Measurements from ENCODE around the gene LDLR.
A peak's percentile ranks its signal among the peaks of the same experiment; 100 is the strongest.

LDLR gene

DNA sequence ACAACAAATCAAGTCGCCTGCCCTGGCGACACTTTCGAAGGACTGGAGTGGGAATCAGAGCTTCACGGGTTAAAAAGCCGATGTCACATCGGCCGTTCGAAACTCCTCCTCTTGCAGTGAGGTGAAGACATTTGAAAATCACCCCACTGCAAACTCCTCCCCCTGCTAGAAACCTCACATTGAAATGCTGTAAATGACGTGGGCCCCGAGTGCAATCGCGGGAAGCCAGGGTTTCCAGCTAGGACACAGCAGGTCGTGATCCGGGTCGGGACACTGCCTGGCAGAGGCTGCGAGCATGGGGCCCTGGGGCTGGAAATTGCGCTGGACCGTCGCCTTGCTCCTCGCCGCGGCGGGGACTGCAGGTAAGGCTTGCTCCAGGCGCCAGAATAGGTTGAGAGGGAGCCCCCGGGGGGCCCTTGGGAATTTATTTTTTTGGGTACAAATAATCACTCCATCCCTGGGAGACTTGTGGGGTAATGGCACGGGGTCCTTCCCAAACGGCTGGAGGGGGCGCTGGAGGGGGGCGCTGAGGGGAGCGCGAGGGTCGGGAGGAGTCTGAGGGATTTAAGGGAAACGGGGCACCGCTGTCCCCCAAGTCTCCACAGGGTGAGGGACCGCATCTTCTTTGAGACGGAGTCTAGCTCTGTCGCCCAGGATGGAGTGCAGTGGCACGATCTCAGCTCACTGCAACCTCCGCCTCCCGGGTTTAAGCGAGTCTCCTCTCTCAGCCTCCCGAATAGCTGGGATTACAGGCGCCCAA is at the start of gene LDLR:
LDLR (plus strand) TSS at position 210 of the 760 bp plus-strand sequence; CDS start at position 296, 86 bp downstream.
- DNase-seq (ENCODE audit: extremely low read depth in 1 of 2, low read depth in 1 of 2) = peak; percentile 61 to 82

DNA sequence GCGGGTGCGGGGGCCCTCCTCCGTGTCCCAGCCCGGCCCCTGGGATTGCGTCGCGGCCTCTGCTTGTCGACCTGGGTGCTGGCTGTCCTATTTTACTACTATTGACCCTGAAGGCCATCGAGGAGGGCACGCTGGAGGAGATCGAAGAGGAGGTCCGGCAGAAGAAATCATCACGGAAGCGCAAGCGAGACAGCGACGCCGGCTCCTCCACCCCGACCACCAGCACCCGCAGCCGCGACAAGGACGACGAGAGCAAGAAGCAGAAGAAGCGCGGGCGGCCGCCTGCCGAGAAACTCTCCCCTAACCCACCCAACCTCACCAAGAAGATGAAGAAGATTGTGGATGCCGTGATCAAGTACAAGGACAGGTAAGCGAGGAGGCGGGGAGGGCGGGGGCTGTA is 48.1 kb upstream of the LDLR start:
- no peak for DNase-seq (ENCODE audit: extremely low read depth in 1 of 2, low read depth in 1 of 2)

DNA sequence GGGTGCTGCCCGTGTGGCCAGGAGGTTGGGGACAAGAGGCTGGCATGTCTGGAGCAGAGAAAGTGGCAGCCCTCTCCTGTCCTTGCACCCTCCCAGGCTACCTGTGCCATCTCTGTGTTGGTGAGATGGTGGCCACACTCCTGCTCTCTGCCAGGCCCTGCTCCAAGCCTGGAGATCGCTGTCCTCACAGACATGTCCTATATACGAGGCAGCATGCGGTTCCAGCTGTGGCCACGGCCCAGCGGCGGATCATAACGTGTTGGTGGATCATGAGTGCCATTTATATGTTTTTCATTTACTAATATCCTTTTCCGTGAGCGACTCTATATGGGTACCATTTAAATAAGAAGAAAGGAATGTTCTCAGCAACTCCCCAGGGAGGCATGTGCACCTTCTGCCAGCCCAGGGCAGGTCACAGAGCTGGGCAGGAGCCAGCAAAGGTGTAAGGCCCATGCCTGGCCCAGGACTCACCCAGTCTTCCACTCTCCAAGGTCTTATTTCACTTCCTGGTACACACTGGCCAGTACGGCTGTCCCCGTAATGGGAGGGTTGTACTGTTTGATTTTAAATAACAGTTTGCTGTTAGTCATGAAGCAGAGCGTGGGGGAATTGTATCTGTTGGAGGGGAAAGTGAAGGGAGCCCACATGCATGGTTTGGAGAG is 47.2 kb upstream of the LDLR start:
- no peak for DNase-seq (ENCODE audit: extremely low read depth in 1 of 2, low read depth in 1 of 2)

- DNase-seq (ENCODE audit: extremely low read depth in 1 of 2, low read depth in 1 of 2) = no peak
Observed at GRCh38 chr19:11044431-11044830, 44.8 kb upstream of the LDLR start.

DNA sequence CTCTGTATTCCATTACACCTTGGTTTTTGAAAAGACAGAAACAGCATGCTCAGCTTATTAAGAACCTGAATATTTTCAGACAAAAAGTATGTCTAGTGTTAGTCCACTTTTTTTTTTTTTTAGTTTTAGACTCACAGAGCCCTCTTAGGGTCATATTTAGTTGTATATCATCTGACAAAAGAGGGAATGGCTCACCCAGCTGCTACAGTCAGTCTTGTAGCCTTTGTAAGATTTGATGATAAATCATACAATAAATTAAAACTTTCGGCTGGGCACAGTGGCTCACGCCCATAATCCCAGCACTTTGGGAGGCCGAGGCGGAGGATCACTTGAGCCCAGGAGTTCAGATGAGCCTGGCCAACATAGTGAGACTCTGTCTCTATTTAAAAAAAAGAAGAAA is 43.7 kb upstream of the LDLR start:
- no peak for DNase-seq (ENCODE audit: extremely low read depth in 1 of 2, low read depth in 1 of 2)

DNA sequence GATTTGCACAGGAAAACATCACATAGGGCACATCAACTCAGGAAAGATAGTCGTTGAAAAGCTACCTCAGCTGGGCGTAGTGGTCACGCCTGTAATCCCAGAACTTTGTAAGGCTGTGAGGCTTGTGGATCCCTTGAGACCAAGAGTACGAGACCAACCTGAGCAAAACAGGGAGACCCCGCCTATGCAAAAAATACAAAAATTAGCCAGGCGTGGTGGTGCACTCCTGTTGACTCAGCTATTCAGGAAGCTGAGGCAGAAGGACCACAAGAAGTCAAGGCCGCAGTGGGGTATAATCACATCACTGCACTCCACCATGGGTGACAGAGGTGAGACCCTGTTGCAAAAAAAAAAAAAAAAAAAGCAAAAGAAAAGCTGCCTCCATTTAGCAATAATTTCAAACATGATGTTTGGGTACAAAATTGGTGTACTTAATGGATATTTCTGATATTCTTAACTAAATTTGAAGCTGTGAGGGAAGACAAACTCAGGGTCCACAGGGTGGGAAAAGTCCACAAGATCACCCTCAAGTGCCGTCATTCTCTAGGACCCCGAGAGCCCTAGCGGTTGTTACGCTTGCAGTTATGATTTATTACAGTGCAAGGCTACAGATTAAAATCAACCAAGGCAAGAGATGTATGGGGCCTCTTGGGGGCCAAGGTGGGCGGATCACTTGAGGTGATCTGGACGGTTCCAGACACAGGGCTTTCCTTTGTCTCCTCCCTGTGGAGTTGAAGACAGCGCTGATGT is 42.5 kb upstream of the LDLR start:
- DNase-seq (ENCODE audit: extremely low read depth in 1 of 2, low read depth in 1 of 2) = no peak

DNA sequence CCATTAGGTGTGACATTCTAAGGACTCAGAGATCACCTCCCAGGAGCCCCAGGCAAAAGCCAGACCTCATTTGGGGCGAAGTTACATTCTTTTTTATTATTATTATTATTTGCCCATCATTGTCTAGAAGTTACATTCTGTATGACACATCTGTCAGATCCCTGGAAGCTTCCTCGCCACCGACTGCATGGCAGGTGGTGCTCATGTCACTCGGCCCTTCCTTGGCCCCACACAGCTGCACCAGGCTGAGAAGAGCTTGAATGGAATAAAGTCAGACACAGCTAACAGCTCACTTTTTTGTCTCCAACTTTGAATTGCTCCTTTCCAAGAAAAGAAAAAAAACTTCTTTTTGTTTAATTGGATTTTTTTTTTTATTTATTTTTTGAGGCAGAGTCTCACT is 41.4 kb upstream of the LDLR start:
- no peak for DNase-seq (ENCODE audit: extremely low read depth in 1 of 2, low read depth in 1 of 2)

- no peak for DNase-seq (ENCODE audit: extremely low read depth in 1 of 2, low read depth in 1 of 2)
Observed at GRCh38 chr19:11050323-11051114, 38.7 kb upstream of the LDLR start.

DNA sequence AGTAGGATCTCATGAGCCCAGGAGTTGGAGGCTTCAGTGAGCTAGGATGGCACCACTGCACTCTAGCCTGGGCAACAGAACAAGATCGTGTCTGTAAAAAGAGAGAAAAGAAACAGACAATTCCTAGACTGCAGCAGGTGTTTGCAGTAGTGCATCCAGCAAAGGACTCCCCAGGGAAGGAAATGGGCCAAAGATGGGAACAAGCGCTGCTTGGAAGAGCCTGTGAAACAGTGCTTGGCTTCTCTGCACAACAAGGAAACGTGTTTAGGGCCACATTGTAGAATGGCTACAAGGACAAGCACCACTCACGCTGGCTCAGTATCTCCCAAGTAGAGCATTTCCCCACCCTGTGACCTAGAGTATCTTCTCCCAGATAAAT is 35.5 kb upstream of the LDLR start:
- no peak for DNase-seq (ENCODE audit: extremely low read depth in 1 of 2, low read depth in 1 of 2)

DNA sequence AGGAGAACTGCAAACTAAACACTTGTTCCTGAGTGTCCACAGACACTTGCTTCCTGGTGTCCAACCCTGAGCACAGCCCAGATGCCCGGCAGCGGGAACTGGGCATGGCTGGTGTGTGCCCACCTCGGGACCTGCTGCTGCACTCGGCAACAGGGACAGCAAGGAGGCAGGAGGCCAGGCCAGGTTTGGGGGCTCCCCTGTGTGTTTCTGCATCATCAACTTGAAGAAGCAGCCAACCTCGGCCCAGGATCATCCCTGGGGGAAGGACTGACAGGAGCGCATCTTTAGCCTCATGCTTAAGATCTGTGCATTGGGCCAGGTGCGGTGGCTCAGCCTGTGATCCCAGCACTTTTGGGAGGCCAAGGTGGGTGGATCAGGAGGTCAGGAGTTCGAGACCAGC is 35.1 kb upstream of the LDLR start:
- no peak for DNase-seq (ENCODE audit: extremely low read depth in 1 of 2, low read depth in 1 of 2)

DNA sequence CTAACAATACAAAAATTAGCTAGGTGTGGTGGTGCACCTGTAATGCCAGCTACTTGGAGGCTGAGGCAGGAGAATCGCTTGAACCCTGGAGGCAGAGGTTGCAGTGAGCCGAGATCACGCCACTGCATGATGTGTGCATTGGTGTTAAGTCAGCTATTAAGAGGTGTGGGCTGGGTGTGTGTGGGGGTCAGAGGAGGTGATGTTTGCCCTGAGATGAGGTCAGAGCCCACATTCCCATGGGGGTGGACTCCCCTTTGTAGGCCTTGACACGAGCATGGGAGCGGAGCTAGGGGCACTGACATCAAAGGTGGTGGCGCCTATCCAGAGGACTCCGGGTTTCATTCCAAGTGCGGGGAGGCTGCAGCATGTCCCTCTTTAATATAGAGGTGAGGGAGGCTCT is 34.6 kb upstream of the LDLR start:
- DNase-seq (ENCODE audit: extremely low read depth in 1 of 2, low read depth in 1 of 2) = no peak

DNA sequence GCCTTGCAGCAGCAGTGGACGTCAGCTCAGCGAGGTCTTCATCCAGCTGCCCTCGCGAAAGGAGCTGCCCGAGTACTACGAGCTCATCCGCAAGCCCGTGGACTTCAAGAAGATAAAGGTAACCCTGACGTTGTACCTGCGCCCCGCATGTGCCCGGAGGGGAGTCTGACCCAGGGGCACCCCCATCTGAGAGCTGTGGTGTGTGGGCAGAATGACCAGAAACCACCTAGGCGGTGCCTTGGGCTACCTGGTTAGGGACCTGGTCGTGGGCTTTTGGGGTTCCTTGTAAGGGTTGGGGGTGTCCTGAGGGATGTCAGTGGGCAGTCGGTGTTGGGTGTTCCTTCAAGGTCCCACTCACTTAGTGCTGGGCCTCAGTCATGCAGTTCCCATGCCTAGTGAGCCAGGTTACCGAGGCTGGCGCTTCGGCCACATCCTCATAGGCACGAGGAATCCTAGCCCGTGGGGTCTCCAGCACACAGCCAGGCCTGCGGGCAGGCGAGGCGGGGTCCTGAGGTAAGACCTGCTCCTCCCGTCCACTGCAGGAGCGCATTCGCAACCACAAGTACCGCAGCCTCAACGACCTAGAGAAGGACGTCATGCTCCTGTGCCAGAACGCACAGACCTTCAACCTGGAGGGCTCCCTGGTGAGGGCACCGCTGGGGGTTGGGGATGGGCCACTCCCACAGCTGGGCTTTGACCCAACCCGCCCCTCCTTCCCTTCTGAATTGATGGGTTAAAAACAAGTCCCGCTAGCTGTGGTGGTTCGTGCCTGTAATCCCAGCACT is 30.8 kb upstream of the LDLR start:
- DNase-seq (ENCODE audit: extremely low read depth in 1 of 2, low read depth in 1 of 2) = no peak

DNA sequence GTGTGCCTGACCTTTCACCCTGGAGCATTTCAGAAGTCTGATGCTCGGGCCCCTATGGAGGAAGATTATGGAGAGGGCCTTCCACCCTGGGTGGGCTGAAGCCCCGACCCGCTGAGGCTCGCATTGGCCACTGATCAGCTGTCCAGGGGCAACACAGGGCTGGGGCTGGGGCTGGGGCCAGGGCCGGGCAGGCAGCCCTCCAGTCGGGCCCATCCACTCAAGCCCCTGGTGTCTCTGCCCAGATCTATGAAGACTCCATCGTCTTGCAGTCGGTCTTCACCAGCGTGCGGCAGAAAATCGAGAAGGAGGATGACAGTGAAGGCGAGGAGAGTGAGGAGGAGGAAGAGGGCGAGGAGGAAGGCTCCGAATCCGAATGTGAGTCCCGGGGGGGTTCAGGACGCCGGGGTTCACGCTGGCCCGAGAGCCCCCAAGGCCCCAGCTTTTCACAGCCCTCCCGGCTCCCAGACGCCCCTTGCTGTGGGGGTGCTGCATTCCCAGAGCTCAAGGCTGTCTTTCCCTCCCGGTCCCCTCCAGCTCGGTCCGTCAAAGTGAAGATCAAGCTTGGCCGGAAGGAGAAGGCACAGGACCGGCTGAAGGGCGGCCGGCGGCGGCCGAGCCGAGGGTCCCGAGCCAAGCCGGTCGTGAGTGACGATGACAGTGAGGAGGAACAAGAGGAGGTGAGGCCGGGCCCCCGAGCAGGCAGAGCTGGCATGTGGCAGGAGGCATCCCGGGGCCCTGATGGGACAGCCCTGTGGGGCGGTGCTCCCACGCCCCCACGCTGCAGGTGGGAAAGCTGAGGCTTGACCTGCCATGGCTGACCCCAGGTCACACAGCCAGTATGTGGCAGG is 29.5 kb upstream of the LDLR start:
- DNase-seq (ENCODE audit: extremely low read depth in 1 of 2, low read depth in 1 of 2) = no peak

- no peak for DNase-seq (ENCODE audit: extremely low read depth in 1 of 2, low read depth in 1 of 2)
Observed at GRCh38 chr19:11061952-11062351, 27.3 kb upstream of the LDLR start.

- DNase-seq (ENCODE audit: extremely low read depth in 1 of 2, low read depth in 1 of 2) = no peak
Observed at GRCh38 chr19:11063434-11063833, 25.8 kb upstream of the LDLR start.

- DNase-seq (ENCODE audit: extremely low read depth in 1 of 2, low read depth in 1 of 2) = no peak
Observed at GRCh38 chr19:11064831-11065303, 24.4 kb upstream of the LDLR start.

GRCh38 chr19:11066326-11066725 is 22.9 kb upstream of the LDLR start:
- DNase-seq (ENCODE audit: extremely low read depth in 1 of 2, low read depth in 1 of 2) = no peak

DNA sequence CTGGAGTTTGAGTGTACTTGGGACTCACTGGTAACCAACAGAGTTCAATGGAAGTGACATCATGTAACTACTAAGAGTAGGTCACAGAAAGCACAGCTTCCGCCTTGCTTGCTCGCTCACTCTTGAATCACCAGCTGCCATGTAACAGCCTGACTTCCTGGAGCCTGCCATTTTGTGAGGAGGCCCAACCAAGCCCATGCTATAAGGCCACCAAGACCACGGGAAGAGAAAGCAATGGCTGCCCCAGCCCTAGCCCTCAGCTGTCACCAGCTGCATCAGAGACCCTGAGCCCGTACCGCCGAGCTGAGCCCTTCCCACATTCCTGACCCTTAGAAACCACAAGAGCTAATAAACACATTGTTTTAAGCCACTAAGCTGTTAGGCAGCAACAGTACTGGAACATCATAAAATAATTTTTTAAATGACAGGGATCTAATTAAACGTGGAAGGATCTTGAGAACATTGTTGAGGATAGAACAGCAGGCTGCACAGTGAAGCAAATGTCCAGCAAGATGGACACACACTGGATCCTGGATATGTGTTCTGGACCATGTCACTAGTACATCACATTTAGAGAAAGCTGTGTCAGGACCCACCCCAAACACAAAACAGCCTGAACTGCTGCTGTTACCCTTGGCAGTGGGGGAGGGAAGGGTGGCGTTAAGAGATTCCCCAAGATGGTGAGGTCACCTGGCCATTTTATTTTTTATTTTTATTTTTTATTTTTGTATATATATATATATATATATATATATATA is 21.7 kb upstream of the LDLR start:
- DNase-seq (ENCODE audit: extremely low read depth in 1 of 2, low read depth in 1 of 2) = no peak

DNA sequence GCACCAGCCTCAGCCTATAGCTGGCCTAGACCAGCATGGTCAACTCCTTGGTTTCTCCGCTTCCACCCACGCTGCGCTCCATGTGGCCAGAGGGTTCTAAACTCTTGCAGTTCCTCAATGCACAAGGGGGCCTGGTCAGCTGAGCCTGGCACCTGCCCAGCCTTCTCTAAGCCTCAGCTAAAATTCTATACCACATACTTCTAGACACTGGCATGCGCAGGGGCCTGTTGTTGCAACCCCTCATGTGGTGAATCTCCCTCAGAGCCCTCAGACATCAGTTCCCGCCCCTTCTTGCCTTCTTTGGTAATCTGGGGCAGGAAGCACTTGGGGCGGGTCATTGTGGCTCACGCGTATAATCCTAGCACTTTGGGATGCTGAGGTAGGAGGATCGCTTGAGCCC is 19.7 kb upstream of the LDLR start:
- DNase-seq (ENCODE audit: extremely low read depth in 1 of 2, low read depth in 1 of 2) = no peak
